GM13976 (cell line): ENCODE data around the gene IL22RA1.

Experiments
- DNase-seq: peaks from one replicate; pipeline ENCODE4 v3.0.0; 2012; ENCODE audit warnings: low spot score
- CTCF ChIP-seq: IDR thresholded peaks from 2 replicates; pipeline ENCODE4 v1.5.1; 2012; ENCODE audit warnings: borderline replicate concordance, mild to moderate bottlenecking; ENCODE audit not compliant: insufficient read depth; ENCODE audit errors: extremely low read depth, missing control alignments, control extremely low read depth
- in situ Hi-C: fragments of 300-500 bp; cut with MboI; formaldehyde crosslinking; loops from one replicate; pipeline ENCODE4 v1.12.0; 2022; ENCODE audit warnings: low sequenced_read_pairs, mixed read lengths, inconsistent platforms; ENCODE audit not compliant: unreplicated experiment

The IL22RA1 gene

GRCh38 chr1:24075946-24076345 is 67.0 kb downstream of the IL22RA1 start:
- no peak for DNase-seq
- no peak for TF ChIP-seq CTCF
- in situ Hi-C loops, result no loop called here

DNA sequence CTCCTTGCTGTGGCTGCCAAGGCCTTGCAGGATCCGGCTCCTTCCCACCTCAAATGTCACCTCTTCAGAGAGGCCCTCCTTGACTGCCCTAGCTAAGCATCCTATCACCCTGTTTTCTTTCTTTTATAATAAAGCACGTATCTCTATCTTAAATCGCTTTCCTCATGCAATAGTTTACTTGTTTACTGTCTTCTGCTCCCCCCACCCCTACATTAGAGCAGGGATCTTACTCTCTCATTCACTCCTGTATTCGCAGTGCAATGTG is 67.4 kb downstream of the IL22RA1 start:
- in situ Hi-C loops, result no loop called here
- TF ChIP-seq CTCF, result no peak
- DNase-seq, result no peak

DNA sequence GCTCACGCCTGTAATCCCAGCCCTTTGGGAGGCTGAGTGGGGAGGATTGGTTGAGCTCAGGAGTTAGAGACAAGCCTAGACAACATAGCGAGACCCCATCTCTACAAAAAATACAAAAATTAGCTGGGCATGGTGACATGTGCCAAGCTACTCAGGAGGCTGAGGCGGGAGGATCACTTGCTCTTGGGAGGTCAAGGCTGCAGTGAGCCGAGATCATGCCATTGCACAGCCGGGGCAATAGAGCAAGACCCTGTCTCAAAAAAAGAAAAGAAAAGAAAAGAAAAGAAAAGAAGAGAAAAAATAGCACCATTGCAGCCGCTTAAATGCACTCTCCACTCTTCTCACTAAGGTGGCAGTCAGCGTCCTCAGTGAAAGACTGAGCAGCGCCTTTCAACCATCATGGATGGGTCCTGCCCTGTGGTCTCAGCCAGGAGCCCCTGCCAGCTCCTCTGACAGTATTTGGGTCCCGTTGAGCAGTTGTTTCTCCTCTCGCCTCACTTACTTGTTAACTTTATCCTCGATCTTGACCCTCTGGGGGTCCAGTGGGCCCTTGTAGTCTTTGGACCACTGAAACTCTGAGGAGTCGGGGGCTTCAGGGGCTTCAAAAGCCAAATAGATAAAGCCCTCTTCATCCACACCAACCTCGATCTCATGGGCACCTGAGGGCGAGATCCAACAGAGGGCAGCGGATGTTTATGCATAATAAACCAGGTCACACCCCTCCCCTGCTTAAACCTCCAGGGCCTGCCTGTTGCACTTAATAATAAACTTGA is 67.9 kb downstream of the IL22RA1 start:
- DNase-seq, result no peak
- in situ Hi-C loops, result no loop called here
- no peak for TF ChIP-seq CTCF

DNA sequence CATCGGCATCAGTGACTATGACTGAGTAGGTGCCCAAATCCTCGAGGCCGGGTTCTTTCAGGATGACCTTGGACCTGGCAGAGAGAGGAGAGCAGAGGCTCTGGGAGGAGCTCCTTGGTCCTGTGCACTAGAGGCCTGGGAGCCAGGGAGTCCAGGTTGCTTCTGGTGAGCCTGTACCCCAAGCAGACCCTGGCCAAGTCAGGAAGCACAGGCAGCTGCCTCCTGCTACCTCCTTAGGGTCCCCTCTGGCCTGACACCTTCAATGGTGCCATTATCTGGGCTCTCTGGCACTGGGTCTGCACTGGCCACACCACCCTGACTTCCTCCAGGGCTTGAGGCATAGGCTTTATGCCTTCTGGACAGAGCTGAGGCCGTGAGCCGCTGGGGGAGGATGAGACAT is 68.7 kb downstream of the IL22RA1 start:
- no peak for TF ChIP-seq CTCF
- in situ Hi-C loops, result no loop called here
- DNase-seq, result no peak

DNA sequence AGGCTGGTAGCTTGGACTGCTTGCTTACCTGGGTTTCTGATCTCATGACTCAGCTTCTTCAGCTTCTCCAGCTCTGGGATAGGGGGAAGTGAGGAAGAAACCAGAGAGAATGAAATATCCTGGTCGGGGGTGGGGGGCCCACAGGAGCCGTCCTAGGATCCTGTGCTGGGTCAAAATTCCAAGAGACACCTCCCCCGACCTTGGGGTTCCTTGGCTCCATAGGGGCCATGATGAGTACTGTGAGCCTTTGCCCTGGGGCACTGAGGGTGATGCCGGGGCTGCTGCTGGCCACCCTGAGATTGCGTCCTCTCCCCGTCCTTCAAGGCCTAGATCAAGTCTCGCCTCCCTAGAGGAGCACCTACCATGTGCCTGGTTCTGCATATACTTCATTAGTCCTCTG is 71.0 kb downstream of the IL22RA1 start:
- no peak for TF ChIP-seq CTCF
- in situ Hi-C loops, result no loop called here
- DNase-seq, result no peak

DNA sequence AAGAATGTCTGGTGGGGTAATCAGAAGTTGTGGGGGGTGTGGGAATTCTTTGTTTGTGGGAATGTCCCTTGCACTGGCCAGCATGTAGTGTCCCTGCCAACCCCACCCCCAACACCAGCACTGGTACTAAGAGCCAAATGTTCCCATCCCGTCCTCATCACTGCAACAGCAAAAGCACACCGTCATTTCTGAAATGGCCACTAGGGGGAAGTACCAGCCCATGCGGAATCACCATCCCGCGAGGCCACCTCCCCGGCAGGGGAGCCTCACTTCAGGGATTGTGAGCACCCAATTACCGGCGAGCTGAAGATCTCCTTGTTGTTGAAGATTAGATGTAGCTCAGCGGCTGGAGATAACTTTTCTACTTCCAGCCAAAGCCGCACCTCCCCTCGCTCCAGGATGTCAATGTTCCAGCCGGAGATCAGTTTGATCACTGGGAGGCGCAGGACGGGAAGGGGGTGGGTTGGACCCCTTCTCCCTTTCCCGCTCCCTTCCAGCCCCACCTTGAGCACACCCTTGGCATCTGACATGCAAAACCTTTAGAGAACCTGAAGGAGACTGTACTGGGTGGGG is 72.0 kb downstream of the IL22RA1 start:
- in situ Hi-C loops, result no loop called here
- peak; percentile 88 for DNase-seq
- peak; percentile 85 for TF ChIP-seq CTCF
